Heart left ventricle (tissue), 13 donors: Measurements from ENCODE around the gene PRKN.

Experiments used
- CTCF ChIP-seq, 12 donors: fragments of 200-600 bp; sonication (generic) in 4 of 12; IDR thresholded peaks; one replicate each; pipeline versions ENCODE4 v1.5.0 to v1.8.0; 2018 to 2022; ENCODE audit warnings: antibody characterized with exemption in 12 of 12, mild to moderate bottlenecking in 5 of 12
- POLR2A ChIP-seq, 2 donors: fragments of 450-650 bp; IDR thresholded peaks; one replicate each; pipeline ENCODE4 v1.6.1; 2017; ENCODE audit warnings: antibody characterized with exemption in 2 of 2, mild to moderate bottlenecking in 2 of 2, moderate library complexity in 2 of 2
- donor health status: ischemic (EF 13 %, LVEDD 7.1; RV severe dilation, severe dysfunction).
- donor health status: DM: no; HTN: yes; CAD: no.
- donor health status: DM: no; HTN: no; CAD: no.
- donor health status: ischemic (EF 25% LVEDD 6.9; RV normal size, moderate dysfunction).
- donor health status: ischemic (EF 25% LVEDD 5.7; RV mildly dilated, moderate dysfunction).
- donor health status: ischemic (EF 35%, LVEDD 5.7; RV mildly dilated, moderate dysfunction).
- donor health status: nonischemic (EF 11% LVEDD 7.7; RV severe dilation, severe dysfunction).
- donor health status: DM: yes; HTN: yes; CAD: no.
- donor health status: PGD.
- donor health status: ischemic (EF 29% LVEDD 5.4; RV normal size, mild dysfunction).
- donor health status: nonischemic (EF 23%, LVEDD 6.1; RV moderate dilation, normal function).

- TF ChIP-seq CTCF (IDR thresholded peaks at IDR 0.05), result no peak
- TF ChIP-seq POLR2A (IDR thresholded peaks at IDR 0.05), result no peak
Observed at GRCh38 chr6:161679980-161680538, 1047.5 kb downstream of the PRKN start.
